Fibroblast of lung (primary cell): ENCODE data around the gene CENPN.

Experiments used
- EZH2 ChIP-seq: IDR thresholded peaks from 2 replicates; pipeline ENCODE4 v1.5.1; 2012; ENCODE audit warnings: low read length, control low read depth, mild to moderate bottlenecking; ENCODE audit errors: missing control alignments
- TF ChIP-seq, protein P1 (sequence below), 2 donors: IDR thresholded peaks in 1 of 2; conservative IDR thresholded peaks in 1 of 2; 1 replicate in 1 of 2; 2 replicates in 1 of 2; pipeline ENCODE4 v1.5.1; 2011 to 2012; ENCODE audit warnings: low read length in 2 of 2, control low read depth in 1 of 2, inconsistent platforms in 1 of 2, low read depth in 1 of 2, mild to moderate bottlenecking in 1 of 2

DNA sequence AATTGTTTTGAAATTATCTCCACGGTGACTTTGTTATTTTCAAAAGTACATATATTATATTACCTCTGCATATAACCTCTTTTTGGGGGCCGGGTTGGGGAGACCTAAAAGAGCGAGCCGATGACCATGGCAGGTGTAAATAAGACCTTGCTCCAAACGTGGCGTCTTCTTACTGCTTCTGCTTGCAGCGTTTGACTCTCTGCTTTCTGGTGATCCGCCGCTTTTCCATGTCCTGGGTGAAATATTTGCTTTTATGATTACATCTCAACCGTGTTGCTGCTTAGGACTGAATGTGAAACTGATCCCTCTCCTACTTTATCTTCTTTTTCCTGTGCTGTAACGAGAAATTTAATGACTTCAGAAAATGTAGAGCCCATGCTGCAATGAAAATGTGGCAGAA is 46.7 kb downstream of the CENPN start:
- TF ChIP-seq EZH2 = no peak
- TF ChIP-seq, protein P1, sequence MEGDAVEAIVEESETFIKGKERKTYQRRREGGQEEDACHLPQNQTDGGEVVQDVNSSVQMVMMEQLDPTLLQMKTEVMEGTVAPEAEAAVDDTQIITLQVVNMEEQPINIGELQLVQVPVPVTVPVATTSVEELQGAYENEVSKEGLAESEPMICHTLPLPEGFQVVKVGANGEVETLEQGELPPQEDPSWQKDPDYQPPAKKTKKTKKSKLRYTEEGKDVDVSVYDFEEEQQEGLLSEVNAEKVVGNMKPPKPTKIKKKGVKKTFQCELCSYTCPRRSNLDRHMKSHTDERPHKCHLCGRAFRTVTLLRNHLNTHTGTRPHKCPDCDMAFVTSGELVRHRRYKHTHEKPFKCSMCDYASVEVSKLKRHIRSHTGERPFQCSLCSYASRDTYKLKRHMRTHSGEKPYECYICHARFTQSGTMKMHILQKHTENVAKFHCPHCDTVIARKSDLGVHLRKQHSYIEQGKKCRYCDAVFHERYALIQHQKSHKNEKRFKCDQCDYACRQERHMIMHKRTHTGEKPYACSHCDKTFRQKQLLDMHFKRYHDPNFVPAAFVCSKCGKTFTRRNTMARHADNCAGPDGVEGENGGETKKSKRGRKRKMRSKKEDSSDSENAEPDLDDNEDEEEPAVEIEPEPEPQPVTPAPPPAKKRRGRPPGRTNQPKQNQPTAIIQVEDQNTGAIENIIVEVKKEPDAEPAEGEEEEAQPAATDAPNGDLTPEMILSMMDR (conservative IDR thresholded peaks at IDR 0.05 in 1 of 2, IDR thresholded peaks at IDR 0.05 in 1 of 2; ENCODE audit: low read depth in 1 of 2, low read length in 2 of 2) = no peak
